ENCODE measurements around the gene E2F4. TPM values are rescaled to one million over a fixed set of nuclear protein-coding genes. Genes with fewer than 3 reads are reported as not detected.

E2F4 gene
- total RNA-seq, 1 donor from 2014 or later: 66.5 TPM

DNA sequence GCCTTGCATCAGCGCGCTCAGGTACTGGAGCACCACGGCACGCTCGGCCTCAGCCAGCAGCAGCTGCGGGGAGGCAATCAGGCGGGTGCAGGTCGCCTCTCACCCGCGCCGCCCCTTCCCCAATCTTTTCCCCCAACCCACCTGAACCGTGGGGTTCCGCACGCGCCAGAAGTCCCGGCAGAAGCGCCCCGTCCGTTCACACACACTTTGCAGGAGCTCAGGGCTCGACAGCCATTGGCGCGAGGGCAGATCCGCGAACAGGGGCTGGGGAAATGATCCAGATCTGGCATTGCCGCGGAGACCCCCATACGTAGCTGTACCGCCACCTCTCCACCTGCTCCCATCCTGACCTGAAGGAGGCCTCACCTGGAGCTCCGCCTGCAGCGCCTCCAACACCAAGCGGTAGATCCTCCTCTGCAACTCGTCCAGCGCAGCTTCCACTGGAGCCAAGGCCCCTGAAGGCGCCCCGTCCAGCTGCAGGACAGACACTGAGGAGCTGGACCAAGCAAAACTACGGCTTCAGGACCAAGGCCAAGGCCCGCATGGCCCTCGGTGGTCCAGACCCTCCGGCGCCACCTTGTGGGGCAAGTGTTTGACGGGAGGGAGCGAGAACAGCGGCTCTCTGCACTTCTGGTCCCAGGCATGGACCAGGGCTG, 6.8 kb upstream of the E2F4 start:
- Histone ChIP-seq H3K4me3 (peak overlapping the region; percentile 73), H3K27ac (no peak overlapping the region), H3K9me3 (no peaks in the 10 kb centered on the region), H3K36me3 (no peaks in the 10 kb centered on the region), H3K27me3 (ENCODE audit: low read depth) (no peaks in the 10 kb centered on the region), H3K4me1 (peaks cover 42% of the 10 kb centered on the region)
- intact Hi-C loops (cut with DNase I): no loop called here
- TF ChIP-seq, protein P1, sequence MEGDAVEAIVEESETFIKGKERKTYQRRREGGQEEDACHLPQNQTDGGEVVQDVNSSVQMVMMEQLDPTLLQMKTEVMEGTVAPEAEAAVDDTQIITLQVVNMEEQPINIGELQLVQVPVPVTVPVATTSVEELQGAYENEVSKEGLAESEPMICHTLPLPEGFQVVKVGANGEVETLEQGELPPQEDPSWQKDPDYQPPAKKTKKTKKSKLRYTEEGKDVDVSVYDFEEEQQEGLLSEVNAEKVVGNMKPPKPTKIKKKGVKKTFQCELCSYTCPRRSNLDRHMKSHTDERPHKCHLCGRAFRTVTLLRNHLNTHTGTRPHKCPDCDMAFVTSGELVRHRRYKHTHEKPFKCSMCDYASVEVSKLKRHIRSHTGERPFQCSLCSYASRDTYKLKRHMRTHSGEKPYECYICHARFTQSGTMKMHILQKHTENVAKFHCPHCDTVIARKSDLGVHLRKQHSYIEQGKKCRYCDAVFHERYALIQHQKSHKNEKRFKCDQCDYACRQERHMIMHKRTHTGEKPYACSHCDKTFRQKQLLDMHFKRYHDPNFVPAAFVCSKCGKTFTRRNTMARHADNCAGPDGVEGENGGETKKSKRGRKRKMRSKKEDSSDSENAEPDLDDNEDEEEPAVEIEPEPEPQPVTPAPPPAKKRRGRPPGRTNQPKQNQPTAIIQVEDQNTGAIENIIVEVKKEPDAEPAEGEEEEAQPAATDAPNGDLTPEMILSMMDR (IDR thresholded peaks at IDR 0.05): peak; percentile 89
- DNase-seq: peak; percentile 94
- ATAC-seq: peak; percentile 72 to 75

GRCh38 chr16:67185651-67186134, 6.3 kb upstream of the E2F4 start:
- no peak overlapping the region for H3K27ac ChIP-seq
- intact Hi-C loops (cut with DNase I): no loop called here
- ATAC-seq: no peak

GRCh38 chr16:67186550-67186950, 5.4 kb upstream of the E2F4 start:
- Histone ChIP-seq H3K9me3 (no peaks in the 10 kb centered on the region), H3K27ac (no peak overlapping the region), H3K27me3 (ENCODE audit: low read depth) (no peaks in the 10 kb centered on the region), H3K4me1 (peaks cover 51% of the 10 kb centered on the region), H3K4me3 (no peak overlapping the region), H3K36me3 (no peaks in the 10 kb centered on the region)
- ATAC-seq (no peak), DNase-seq (no peak)
- intact Hi-C loops (cut with DNase I): no loop called here
- TF ChIP-seq, protein P1 (IDR thresholded peaks at IDR 0.05): no peak

More at GRCh38 chr16:67185651-67186134, 6.3 kb upstream of the E2F4 start:
- Histone ChIP-seq H3K9me3 (no peaks in the 10 kb centered on the region), H3K4me1 (peaks cover 44% of the 10 kb centered on the region), H3K36me3 (no peaks in the 10 kb centered on the region), H3K27me3 (ENCODE audit: low read depth) (no peaks in the 10 kb centered on the region), H3K4me3 (peak overlapping the region; percentile 73)
- no peak for DNase-seq
- TF ChIP-seq, protein P1 (IDR thresholded peaks at IDR 0.05): no peak

DNA sequence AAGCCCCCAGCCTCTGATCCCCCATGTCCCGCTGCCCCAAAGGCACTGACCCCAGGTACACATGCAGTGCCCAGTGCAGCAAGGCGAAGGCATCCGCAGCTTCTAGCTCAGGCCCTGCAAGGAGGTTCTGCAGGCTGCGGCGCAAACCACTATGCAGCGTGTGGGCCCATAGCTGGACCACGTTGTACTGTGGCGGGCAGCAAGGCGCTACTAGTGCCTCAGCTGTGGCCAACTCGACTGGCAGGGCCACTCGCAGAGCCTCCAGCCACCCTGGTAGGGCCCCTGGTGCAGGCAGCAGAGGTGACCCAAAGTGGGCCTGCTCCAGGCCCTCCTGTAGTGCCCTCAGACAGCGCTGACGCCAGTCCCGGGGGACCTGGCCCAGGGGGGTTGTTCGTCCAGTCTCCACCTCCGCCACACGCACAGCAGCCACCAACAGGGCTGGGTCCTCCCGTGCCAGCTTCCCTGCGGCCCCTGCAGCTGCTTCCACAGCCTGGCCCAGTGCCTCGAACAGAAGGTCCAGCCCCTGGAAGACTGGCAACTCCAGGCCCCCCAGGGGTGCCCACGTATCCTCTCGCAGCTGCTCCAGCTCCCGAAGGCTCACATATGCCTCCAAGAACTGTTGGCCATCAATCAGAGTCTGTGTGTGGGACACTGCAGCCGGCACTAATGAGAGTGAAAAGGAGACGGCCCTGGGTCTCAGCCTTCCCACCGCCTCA, 4.6 kb upstream of the E2F4 start:
- peaks cover 47% of the 10 kb centered on the region for H3K4me1 ChIP-seq
- intact Hi-C loops (cut with DNase I): no loop called here
- no peak for DNase-seq

DNA sequence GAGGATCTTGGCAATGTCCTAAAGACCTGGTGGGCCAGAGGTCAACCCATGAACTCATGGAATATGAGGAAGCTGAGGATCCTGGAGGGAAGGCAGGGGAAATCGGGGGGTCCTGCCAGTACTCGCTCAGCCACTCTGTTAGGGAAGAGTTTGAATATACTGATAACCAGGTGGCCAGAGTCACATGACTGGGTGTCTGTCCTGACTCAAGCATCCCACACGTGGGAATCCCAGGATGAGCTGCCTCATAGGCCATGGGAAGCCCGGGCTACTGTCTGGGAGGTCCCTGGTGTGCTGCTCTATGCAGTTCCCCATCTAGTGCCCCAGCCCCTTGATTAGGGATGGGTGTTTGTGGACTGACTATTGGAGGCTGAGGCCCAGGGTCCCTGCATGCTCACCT, 3.6 kb upstream of the E2F4 start:
- Histone ChIP-seq H3K4me3 (no peak overlapping the region), H3K36me3 (peaks cover 2% of the 10 kb centered on the region), H3K4me1 (peaks cover 46% of the 10 kb centered on the region), H3K9me3 (no peaks in the 10 kb centered on the region), H3K27me3 (ENCODE audit: low read depth) (no peaks in the 10 kb centered on the region), H3K27ac (no peak overlapping the region)
- TF ChIP-seq, protein P1 (IDR thresholded peaks at IDR 0.05): no peak
- DNase-seq (no peak), ATAC-seq (no peak)
- intact Hi-C loops (cut with DNase I): no loop called here

More for the DNA sequence above, 4.6 kb upstream of the E2F4 start:
- H3K9me3 ChIP-seq: no peaks in the 10 kb centered on the region
- no peak for ATAC-seq
- H3K27me3 ChIP-seq (ENCODE audit: low read depth): no peaks in the 10 kb centered on the region
- no peaks in the 10 kb centered on the region for H3K36me3 ChIP-seq
- H3K4me3 ChIP-seq: no peak overlapping the region
- TF ChIP-seq, protein P1 (IDR thresholded peaks at IDR 0.05): no peak
- H3K27ac ChIP-seq: no peak overlapping the region
